HG03558 (cell line): ENCODE results near the gene CHD3.

Experiments
- ATAC-seq: cut with Tn5 transposase; IDR thresholded peaks from one replicate; pipeline ENCODE4 v1.9.1; 2021; ENCODE audit warnings: moderate number of reproducible peaks; ENCODE audit not compliant: unreplicated experiment; ENCODE audit errors: extremely low read depth

CHD3 gene

GRCh38 chr17:7889166-7889955 lies 772 bp downstream of the CHD3 start:
- ATAC-seq, result no peak

GRCh38 chr17:7893187-7893880 lies 4.7 kb downstream of the CHD3 start:
- ATAC-seq, result no peak

- no peak for ATAC-seq
Measured at GRCh38 chr17:7894226-7894625, 5.6 kb downstream of the CHD3 start.

- no peak for ATAC-seq
Measured at GRCh38 chr17:7894866-7895265, 6.3 kb downstream of the CHD3 start.

GRCh38 chr17:7897090-7897489 lies 8.5 kb downstream of the CHD3 start:
- no peak for ATAC-seq

- no peak for ATAC-seq
Measured at GRCh38 chr17:7897773-7898172, 9.2 kb downstream of the CHD3 start.

- ATAC-seq, result no peak
Measured at GRCh38 chr17:7903154-7904103, 14.8 kb downstream of the CHD3 start.

- ATAC-seq, result no peak
Measured at GRCh38 chr17:7909089-7909488, 20.5 kb downstream of the CHD3 start.

GRCh38 chr17:7910281-7910680 lies 21.7 kb downstream of the CHD3 start:
- ATAC-seq, result no peak

GRCh38 chr17:7910711-7911110 lies 22.1 kb downstream of the CHD3 start:
- no peak for ATAC-seq

- ATAC-seq, result no peak
Measured at GRCh38 chr17:7911116-7911515, 22.5 kb downstream of the CHD3 start.

- no peak for ATAC-seq
Measured at GRCh38 chr17:7912927-7913524, 24.4 kb downstream of the CHD3 start.

GRCh38 chr17:7915179-7915610 lies 26.6 kb downstream of the CHD3 start:
- no peak for ATAC-seq

- no peak for ATAC-seq
Measured at GRCh38 chr17:7915611-7916384, 27.2 kb downstream of the CHD3 start, which contains the start of gene RNF227. RNF227 (minus strand) TSS chr17:7916289; CDS start chr17:7916195, 94 bp downstream.

- ATAC-seq, result no peak
Measured at GRCh38 chr17:7916385-7916682, 27.7 kb downstream of the CHD3 start.

- no peak for ATAC-seq
Measured at GRCh38 chr17:7916808-7917207, 28.2 kb downstream of the CHD3 start.

- ATAC-seq, result no peak
Measured at GRCh38 chr17:7922269-7922844, 33.8 kb downstream of the CHD3 start.

GRCh38 chr17:7922845-7923628 lies 34.4 kb downstream of the CHD3 start:
- ATAC-seq, result no peak
